ENCODE data around the gene PACC1. TPM values are rescaled to one million over a fixed set of nuclear protein-coding genes. Genes with fewer than 3 reads are reported as not detected.

The PACC1 gene
- total and polyA plus RNA-seq, 10 of the 15 experiments (the other 5 are each of a cell fraction or from before 2014, with no cell fraction given): 16.1 to 29.7 (median 19.3) TPM

GRCh38 chr1:212459656-212460055, 45.0 kb upstream of the PACC1 start:
- 96% methylated on average over 5 of the region's 5 CpGs for WGBS (ENCODE audit: insufficient coverage, insufficient replicate concordance, low lambda C conversion rate, missing lambda C conversion rate)
- intact Hi-C loops (cut with micrococcal nuclease; ENCODE audit: unreplicated experiment) (loop anchor here (5.0 kb wide), 2 partner anchors 142 to 167 kb away; no protein-coding TSS in a partner anchor), in situ Hi-C loops (cut with MboI) (loop anchor here (5.0 kb wide), 2 partner anchors 397 to 782 kb away; partner anchors contain the start of gene NEK2)
- Histone ChIP-seq H3K79me2 (ENCODE audit: control insufficient read depth, insufficient read depth, low read length) (no peaks in the 10 kb centered on the region), H3K36me3 (ENCODE audit: control insufficient read depth in 2 of 2, insufficient read depth in 2 of 2, low read length in 1 of 2) (no peaks in the 10 kb centered on the region), H2AFZ (ENCODE audit: control insufficient read depth, low read depth, low read length) (no peak overlapping the region), H3K9me3 (replicated peaks; ENCODE audit: control insufficient read depth, insufficient read depth, low read length) (no peaks in the 10 kb centered on the region; the same call in 2 of the 3 replicates), H3K27me3 (replicated peaks in 1 of 2; ENCODE audit: control insufficient read depth in 2 of 2, insufficient read depth in 2 of 2, low read length in 1 of 2) (no peaks in the 10 kb centered on the region), H3K9ac (ENCODE audit: control insufficient read depth, insufficient read depth, low read length) (no peak overlapping the region), H4K20me1 (ENCODE audit: control insufficient read depth, insufficient read depth) (no peaks in the 10 kb centered on the region), H3K27ac (ENCODE audit: control insufficient read depth, insufficient read depth) (no peak overlapping the region), H3K4me2 (ENCODE audit: control insufficient read depth, insufficient read depth) (no peak overlapping the region), H3K4me3 (no peak overlapping the region), H3K4me1 (ENCODE audit: control insufficient read depth, insufficient read depth, low read length) (no peaks in the 10 kb centered on the region)
- no TSS peak for BruUV-seq (replicated peaks)
- ATAC-seq: no peak
- ChIA-PET CTCF (interaction anchor here (0.9 to 8.5 kb wide), 7 partner anchors 16 to 397 kb away, joined by 3 to 270 read pairs (median 4); no protein-coding TSS in a partner anchor), RAD21 (ENCODE audit: unreplicated experiment) (interaction anchor here (1.2 kb wide), 1 partner anchor 322 kb away, joined by 6 read pairs; no protein-coding TSS in a partner anchor), POLR2A (no interaction called here), SMC1A (ENCODE audit: uncharacterized antibody, unreplicated experiment) (interaction anchor here (4.7 to 5.2 kb wide), 2 partner anchors 19 to 323 kb away, joined by 43 to 46 read pairs; no protein-coding TSS in a partner anchor)
- FAIRE-seq: no peak
- no peak for DNase-seq (ENCODE audit: low read depth, low spot score)
- no peak for TF ChIP-seq KLF5 (IDR thresholded peaks at IDR 0.05; ENCODE audit: partially characterized antibody)
- TF ChIP-seq RELB (IDR thresholded peaks at IDR 0.05; ENCODE audit: low read depth): no peak
- TF ChIP-seq FOXK2 (IDR thresholded peaks at IDR 0.05): no peak
- no peak for TF ChIP-seq NFIC (IDR thresholded peaks at IDR 0.05; ENCODE audit: low read depth, low read length)
- no peak for TF ChIP-seq SIN3A (IDR thresholded peaks at IDR 0.05; ENCODE audit: low read depth, low read length)
- TF ChIP-seq NR2C2 (IDR thresholded peaks at IDR 0.05; ENCODE audit: borderline replicate concordance, control insufficient read depth, insufficient read length, low read depth): no peak
- no peak for TF ChIP-seq E4F1 (IDR thresholded peaks at IDR 0.05; ENCODE audit: borderline replicate concordance, partially characterized antibody)
- TF ChIP-seq NFYA (IDR thresholded peaks at IDR 0.05; ENCODE audit: borderline replicate concordance, low read depth, low read length): no peak
- TF ChIP-seq SMC3 (IDR thresholded peaks at IDR 0.05; ENCODE audit: borderline replicate concordance, low read length): no peak
- TF ChIP-seq POLR2A (IDR thresholded peaks at IDR 0.05; ENCODE audit: low read depth, low read length): no peak
- TF ChIP-seq ZNF384 (IDR thresholded peaks at IDR 0.05; ENCODE audit: borderline replicate concordance, low read depth, low read length): no peak
- no peak for TF ChIP-seq RAD21 (IDR thresholded peaks at IDR 0.05; ENCODE audit: insufficient read depth, low read depth, low read length)
- TF ChIP-seq POLR2AphosphoS2 (IDR thresholded peaks at IDR 0.05; ENCODE audit: low read depth, low read length): no peak
- TF ChIP-seq BCLAF1 (IDR thresholded peaks at IDR 0.05): no peak
- no peak for TF ChIP-seq ELK1 (IDR thresholded peaks at IDR 0.05; ENCODE audit: low read depth, low read length)
- no peak for TF ChIP-seq MTA2 (IDR thresholded peaks at IDR 0.05; ENCODE audit: low read depth)
